Prostate gland (tissue), 2 donors: ENCODE data around the gene ZAR1.

Experiments
- CTCF ChIP-seq, 4 experiments: fragments of 200-600 bp in 2 of 4; fragments of 450-650 bp in 2 of 4; sonication (generic) in 2 of 4; IDR thresholded peaks; 1 replicate in 3 of 4; 2 replicates in 1 of 4; pipeline ENCODE4 v1.5.1; 2016 to 2019; ENCODE audit warnings: antibody characterized with exemption in 4 of 4, mild to moderate bottlenecking in 2 of 4, moderate library complexity in 2 of 4
- POLR2AphosphoS5 ChIP-seq: sonication (generic); formaldehyde crosslinking; IDR thresholded peaks from one replicate; pipeline ENCODE4 v1.6.1; 2017; ENCODE audit warnings: antibody characterized with exemption

GRCh38 chr4:48470570-48470969 lies 19.5 kb upstream of the ZAR1 start:
- no peak for TF ChIP-seq POLR2AphosphoS5
- TF ChIP-seq CTCF (IDR thresholded peaks at IDR 0.05) = no peak
